Measurements from ENCODE around the gene TMCO1. TPM values are rescaled to one million over a fixed set of nuclear protein-coding genes. Genes with fewer than 3 reads are reported as not detected.
A peak's percentile ranks its signal among the peaks of the same experiment; 100 is the strongest.

The TMCO1 gene
- total and polyA plus RNA-seq, 2 of the 13 experiments (the other 11 are each of a cell fraction or from before 2014, with no cell fraction given) = 106 to 119 TPM

GRCh38 chr1:165697881-165698760 lies 70.5 kb downstream of the TMCO1 start, which contains the start of gene ALDH9A1 (continued):
- TF ChIP-seq ZNF512 (CRISPR knock-in tag; IDR thresholded peaks at IDR 0.05) = 0 out of 2 replicates have a peak, but pooled peaks have one; percentile 72
- no peak for TF ChIP-seq SNAPC2 (CRISPR knock-in tag; IDR thresholded peaks at IDR 0.05)
- TF ChIP-seq SETDB1 (CRISPR knock-in tag; IDR thresholded peaks at IDR 0.05; ENCODE audit: borderline replicate concordance) = no peak
- TF ChIP-seq ZBTB20 (CRISPR knock-in tag; IDR thresholded peaks at IDR 0.05; ENCODE audit: borderline replicate concordance, low read depth) = peak; percentile 68; the same call in 1 of the 2 replicates
- TF ChIP-seq PRDM4 (CRISPR knock-in tag; IDR thresholded peaks at IDR 0.05; ENCODE audit: borderline replicate concordance) = 0 out of 2 replicates have a peak, but pooled peaks have one; percentile 29
- TF ChIP-seq ZNF780A (CRISPR knock-in tag; IDR thresholded peaks at IDR 0.05) = 0 out of 2 replicates have a peak, but pooled peaks have one; percentile 70
- TF ChIP-seq MXD3 (CRISPR knock-in tag; IDR thresholded peaks at IDR 0.05) = peak; percentile 72
- TF ChIP-seq MYPOP (CRISPR knock-in tag; IDR thresholded peaks at IDR 0.05) = peak; percentile 68; the same call in 1 of the 2 replicates
- no peak for TF ChIP-seq KLF15 (CRISPR knock-in tag; IDR thresholded peaks at IDR 0.05; ENCODE audit: borderline replicate concordance)
- TF ChIP-seq AHR (CRISPR knock-in tag; IDR thresholded peaks at IDR 0.05) = peak; percentile 74; the same call in 1 of the 2 replicates
- TF ChIP-seq HDAC1 (CRISPR knock-in tag; IDR thresholded peaks at IDR 0.05) = peak; percentile 67
- TF ChIP-seq SP140L (CRISPR knock-in tag; IDR thresholded peaks at IDR 0.05; ENCODE audit: borderline replicate concordance) = no peak
- no peak for TF ChIP-seq ZUFSP (CRISPR knock-in tag; IDR thresholded peaks at IDR 0.05; ENCODE audit: borderline replicate concordance)
- TF ChIP-seq FOXP1 (IDR thresholded peaks at IDR 0.05) = no peak
- TF ChIP-seq FOXP1 (CRISPR knock-in tag; IDR thresholded peaks at IDR 0.05) = peak; percentile 16; the same call in 1 of the 2 replicates
- TF ChIP-seq HNRNPK (IDR thresholded peaks at IDR 0.05; ENCODE audit: low read depth, low read length, poor library complexity, severe bottlenecking) = no peak
- 0 out of 2 replicates have a peak, but pooled peaks have one; percentile 22 for TF ChIP-seq MEF2D (CRISPR knock-in tag; IDR thresholded peaks at IDR 0.05)
- TF ChIP-seq ETS1 (CRISPR knock-in tag; IDR thresholded peaks at IDR 0.05) = no peak
- TF ChIP-seq ATF3 (CRISPR knock-in tag; IDR thresholded peaks at IDR 0.05) = no peak

All from HepG2 (cell line).